ENCODE measurements around the gene ELOVL3.
"Not testable (repeated sequence)": the region's sequence is repeated elsewhere in the genome, so short reads cannot be mapped to it uniquely, and the experiment has no call there.

ELOVL3 gene

DNA sequence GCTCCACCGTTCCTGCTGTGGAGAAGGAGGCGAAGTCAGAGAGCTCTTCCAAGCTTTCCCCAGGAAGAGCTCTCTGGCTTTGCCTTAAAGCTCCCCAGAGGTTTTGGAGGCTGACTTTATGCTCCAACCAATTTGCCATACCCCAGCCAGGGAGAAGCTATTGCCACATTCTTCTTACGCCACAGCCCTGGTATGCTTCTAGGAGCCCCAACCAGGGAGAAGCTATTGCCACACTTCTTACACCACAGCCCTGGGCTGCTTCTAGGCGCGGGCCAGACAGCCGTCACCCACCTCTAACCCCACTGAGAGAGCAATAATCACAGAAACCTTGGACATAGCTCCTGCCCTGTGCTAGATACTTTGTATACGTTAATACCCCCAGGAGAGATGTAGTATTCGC is 951 bp downstream of the ELOVL3 start:
- no peak for DNase-seq

DNA sequence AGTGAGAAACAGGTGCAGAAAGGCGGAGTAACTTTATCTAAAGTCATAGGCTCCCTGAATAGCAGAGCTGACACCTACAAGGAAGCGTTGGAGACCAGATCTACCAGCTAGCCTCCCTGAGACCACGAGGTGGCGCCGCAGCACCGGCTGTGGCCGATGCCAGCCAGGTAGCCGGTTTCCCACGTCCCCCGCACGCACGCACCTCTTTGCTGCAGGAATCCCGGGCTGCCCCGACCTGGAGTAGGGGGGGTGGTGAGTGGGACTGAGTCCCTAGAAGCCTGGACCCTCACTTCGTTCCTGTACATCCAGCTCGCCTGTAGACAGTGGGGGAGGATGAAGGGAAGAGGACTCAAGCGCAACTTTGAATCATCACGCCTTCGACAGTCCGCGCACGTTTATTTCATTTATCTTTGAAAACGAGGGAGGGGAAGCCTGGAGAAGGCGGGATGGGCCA is 3.7 kb downstream of the ELOVL3 start:
- DNase-seq, result peak in 1 of 2 experiments; percentile 62

DNA sequence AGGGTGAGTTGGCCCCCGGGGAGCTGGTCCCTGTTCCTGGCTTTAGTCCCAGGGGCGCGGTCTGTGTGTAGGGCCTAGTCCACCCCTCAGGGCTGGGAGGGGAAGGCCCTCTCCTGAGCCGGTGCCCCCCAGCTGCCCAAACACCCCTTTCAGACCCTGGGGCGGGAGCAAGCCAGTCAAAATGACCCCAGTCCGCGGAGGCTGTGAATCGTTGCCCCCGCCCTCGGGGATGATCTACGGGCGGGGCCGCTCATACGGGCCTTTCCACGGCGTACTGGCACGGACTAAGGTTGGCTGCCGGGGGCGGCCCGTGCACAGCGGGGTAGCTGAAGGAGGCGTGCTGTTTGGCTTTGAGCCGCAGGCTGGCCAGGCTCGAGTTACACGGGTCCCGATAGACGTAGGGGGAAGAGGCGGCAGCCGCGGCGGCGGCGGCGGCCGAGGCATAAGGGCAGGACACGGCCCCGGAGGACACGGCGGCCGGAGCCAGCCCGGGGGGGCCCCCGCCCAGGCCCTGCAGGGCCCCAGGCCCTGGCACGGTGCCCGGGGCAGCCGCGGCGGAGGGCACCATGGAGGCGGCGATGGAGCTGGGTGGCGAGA is 4.3 kb downstream of the ELOVL3 start:
- DNase-seq, result peak; percentile 42 to 53

DNA sequence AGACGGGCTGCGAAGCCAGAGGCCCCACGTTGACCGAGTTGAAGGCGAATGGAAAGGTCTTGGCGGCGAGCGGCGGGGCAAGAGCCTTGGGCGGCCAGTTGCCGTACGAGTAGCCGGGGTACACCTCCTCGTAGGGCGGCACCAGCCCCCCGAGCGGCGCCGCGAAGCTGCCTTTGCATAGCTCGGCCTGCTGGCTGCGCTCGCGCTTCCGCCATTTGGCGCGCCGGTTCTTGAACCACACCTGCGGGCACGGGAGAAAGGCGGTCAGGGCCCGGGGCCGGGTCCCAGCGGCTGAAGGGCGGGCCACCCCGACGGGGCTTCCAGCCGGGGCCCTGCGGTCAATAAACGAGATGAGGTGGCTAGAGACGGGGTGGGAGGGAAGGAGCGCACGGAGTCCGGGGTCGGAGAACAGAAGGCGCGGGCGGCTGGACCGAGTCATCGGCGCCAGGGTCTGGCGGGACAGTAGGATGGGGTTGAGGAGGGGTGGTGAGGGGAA is 4.8 kb downstream of the ELOVL3 start:
- peak in 1 of 2 experiments; percentile 31 for DNase-seq

DNA sequence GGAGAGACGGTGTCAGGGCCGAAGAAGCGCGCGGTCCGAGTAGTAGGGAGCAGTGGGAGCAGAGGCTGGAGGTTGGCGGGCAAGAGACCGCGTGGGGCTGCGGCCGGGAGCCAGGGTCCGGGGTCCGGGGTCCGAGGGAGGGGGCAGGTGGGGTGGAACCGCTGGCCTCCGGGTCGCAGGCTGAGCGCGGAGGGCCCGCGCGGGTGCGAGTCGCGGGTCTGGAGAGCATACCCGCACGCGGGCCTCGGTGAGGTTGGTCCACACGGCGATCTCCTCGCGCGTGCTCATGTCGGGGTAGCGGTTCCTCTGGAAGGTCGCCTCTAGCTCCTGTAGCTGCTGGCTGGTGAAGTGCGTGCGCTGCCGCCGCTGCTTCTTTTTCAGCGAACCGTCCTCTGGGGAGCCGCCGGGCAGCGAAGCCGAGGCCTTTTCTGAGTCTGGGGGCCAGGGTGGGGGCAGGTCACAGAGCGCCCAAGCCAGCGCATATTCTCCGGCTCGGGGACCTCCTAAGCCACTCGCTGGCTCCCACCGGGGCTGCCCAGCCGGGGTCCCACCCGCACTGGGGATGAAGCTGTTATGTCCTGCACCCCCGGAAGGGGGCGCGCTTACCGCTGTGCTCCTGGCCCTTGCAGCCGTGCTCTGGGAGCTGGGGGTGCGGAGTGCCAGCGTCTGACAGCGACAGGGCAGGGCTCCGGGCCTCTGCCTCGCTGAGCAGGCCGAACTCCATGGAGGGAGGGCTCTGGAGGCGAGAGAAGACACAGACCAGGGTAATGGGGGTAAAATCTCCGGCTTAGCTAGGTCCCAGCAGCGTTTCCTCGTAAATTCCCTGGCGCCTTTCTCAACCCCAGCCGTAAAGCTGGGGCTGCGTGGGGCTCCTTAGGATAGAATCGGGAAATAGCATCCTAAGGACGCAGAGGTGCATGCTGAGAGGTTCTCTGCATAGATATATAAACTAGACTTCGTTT is 5.5 kb downstream of the ELOVL3 start:
- peak in 1 of 2 experiments; percentile 20 for DNase-seq

DNA sequence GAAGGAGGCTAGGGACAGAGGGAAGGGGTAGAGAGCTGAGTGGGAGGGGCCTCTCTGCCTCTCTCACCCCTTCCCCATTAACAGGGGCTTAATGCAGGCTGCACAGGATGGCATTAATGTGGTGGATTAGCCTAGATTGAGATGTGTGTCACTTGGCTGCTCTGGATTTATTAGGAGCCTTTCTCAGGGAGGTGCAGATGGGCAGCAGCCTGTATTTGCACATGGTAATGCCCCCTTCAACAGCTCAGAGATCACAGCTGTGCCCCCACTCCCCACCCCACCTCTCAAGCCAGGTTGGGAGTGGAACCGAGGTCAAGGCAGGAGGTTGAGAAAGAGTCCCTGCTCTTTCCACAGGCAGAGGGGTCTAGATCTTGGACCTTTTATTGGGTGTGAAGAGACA is 7.9 kb downstream of the ELOVL3 start:
- DNase-seq, result peak; percentile 51 to 79

DNA sequence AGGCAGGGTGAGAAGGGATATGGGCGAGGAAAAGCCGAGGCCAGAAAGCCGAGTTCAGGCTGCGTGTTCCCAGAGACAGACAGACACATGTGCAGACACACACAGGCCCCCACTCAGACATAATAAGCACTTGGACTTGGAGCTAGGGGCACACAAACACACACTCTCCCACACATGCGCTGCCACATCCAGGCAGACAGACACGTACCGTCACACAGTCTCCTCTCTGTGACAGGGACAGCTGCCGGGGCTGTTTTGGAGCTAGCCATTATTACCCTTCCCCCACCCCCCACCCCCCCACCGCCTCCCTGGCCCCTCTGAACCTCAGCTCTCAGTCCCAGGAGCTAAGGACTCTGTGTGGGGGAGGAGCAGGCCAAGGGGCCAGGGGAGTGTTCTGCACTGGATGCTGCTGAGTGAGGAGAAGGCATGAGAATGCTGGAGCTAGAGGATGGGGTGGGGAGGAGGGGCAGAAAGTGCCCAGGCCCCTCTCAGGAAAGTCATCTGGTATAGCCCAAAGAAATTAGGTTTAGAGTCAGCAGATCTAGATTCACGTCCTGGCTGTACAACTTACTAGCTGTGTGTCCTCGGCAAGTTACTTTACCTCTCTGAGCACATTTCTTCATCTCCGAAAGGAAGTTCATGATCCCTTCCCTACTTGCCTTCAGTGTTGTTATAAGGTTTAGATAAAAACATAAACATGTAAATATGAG is 8.9 kb downstream of the ELOVL3 start:
- peak in 1 of 2 experiments; percentile 6 for DNase-seq

DNA sequence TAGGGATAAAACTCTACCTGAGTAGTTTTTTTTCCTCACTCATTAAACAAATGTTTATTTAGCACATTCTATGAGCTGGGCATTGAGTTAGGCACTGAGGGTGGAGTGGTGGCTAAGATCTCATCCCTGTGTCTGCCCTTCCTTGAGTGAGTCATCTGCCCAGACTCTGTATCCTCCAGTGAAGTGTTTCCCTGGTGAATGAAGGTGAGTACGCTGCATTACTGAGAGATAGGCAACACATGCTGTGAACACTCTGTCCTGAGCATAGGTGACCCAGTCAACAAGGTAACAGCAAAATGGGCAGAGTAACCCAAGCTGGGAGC is 9.5 kb downstream of the ELOVL3 start:
- DNase-seq, result no peak

DNA sequence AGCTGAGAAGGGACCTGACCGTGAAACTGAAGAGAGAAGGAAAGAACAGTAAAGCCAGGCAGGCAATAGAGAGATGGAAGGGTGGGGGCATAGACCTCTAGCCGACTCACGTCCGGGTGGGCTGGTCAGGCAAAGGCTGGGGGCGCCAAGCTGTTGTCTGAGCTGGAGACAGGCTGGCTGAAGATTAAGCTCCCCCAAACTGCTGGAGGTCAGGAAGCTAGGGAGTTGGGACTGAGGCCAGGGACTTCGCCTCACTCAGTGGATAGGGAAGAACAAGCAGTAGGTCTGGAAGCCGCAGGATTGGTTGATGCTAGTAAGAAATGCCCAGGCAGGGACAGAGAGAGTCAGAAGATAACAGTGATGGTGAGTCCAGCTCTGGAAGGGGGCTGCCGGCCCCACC is 9.9 kb downstream of the ELOVL3 start:
- DNase-seq, result no peak

DNA sequence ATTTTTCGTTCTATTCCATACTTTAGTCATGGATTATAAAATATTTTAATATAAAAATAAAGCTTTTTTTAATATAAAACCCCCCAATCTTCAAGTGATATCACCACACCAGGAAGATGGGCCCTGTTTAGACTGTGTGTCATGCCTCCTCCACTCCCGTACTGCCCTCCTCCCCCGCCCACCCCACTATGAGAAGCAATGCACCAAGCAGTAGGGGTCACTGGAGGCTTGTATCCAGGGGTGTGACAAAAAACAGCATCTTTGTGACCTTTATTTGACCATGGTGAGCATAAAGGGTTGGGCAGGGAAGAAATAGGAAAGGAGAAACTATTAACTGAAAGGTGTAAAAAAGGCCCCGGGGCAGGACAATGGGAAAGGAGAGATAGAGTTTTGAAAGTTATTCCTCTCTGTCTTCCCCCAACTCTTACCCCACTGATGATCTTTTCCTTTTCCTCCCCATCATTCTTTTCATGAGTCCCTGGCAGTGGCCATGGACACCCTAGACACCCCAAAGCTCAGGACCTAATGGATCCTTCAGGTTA is 11.7 kb downstream of the ELOVL3 start:
- no peak for DNase-seq

DNA sequence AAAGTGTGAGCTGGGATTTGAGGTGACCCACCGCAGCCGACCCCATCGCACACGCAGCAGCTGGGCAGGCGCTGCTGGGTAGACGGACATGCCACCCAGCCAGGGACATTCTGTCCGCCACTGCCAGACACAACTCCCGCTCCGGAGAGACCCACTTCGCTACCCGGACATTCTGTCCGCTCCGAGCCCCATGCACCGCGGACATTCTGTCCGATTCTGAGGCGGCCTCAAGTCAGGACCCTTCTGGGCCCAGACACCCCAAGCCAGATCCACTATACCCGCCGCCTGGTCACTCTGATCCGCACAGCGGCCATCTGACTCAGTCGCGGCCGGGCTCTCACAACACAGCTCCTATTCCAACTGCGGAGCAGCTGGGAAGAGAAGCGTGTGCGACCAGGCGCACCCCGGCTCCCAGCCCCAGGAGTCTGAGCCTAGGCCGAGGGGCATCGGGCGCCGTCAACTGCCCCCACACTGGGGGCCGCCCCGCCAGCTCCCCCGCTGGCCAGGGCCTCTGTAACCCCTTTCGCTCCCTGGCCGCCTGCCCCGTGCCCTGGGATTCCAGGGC is 14.4 kb downstream of the ELOVL3 start:
- DNase-seq, result no peak

DNA sequence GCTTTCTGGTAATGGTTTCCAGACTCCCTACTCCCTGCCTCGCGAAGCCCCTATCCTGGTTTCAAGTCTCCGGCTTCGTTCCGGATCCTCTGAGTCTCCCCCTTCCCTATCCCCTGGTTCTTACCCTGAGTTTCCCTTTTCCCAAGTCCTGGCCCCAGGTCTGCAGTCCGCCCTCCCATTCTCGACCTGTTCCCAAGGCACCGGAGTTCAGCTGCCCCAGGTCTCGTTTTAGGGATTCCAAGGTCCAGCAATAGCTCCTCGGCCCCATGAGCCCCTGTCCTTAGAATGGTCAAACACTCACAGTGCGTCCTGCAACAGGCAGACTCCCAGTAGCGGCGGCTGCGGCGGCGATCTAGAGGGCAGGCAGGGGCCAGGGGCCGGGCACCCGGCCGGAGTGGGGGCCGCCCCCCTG is 14.9 kb downstream of the ELOVL3 start:
- no peak for DNase-seq

DNA sequence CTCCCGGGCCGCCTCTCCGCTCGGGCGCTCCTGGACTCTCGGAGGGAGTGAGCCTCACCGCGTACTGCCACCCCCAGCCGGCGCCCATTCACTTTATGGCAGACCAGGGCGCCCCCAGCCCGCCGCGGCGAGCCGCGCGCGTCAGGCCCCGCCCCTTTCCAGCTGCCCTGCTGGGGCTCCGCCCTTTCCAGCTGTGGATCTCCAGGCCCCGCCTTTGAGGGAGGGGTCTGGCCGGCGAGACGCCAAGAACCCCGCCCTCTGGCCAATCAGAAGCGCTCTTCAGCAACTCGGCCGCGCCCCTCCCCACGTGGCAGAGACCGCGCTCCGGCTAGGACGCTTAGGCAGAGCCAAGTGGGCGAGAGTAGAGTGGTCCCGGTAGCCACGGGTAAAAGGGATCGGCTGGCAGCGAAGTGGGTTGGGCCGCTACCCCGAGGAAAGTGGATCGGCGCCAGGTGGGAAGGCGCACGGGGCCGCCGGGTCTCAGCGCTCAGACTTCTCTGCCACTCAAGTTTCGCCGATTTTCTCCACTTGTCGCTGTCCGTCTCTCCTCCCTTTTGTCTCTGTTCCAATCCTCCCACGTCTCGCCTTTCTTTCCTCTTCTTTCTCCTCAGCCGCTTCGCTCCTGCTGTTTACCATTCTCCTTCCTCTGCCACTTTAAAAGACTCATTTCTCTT is 15.5 kb downstream of the ELOVL3 start, which contains the start of gene PITX3:
Gene PITX3, minus strand, starts transcription at position 69 of the 674 bp plus-strand sequence. CDS start 9,432 bp downstream, outside the sequence.
- peak; percentile 25 to 64 for DNase-seq

DNA sequence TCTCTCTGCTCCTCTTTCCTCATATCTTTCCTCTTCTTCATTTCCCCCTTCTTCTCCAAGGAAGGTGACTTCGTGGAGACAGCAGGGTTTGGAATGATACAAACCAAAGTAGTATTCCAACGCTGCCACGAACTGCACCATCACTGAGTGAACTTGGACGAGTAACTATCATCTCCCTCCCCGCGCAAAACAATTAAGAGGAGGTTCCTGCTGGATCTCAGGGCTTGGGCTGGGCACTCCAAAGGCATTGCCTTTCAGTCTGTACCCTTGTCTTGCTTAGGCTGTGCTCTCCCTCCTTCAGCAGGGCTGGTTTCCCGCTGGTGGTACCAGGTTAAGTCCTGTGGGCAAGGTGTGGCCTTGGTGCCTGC is 16.0 kb downstream of the ELOVL3 start:
- DNase-seq, result no peak

DNA sequence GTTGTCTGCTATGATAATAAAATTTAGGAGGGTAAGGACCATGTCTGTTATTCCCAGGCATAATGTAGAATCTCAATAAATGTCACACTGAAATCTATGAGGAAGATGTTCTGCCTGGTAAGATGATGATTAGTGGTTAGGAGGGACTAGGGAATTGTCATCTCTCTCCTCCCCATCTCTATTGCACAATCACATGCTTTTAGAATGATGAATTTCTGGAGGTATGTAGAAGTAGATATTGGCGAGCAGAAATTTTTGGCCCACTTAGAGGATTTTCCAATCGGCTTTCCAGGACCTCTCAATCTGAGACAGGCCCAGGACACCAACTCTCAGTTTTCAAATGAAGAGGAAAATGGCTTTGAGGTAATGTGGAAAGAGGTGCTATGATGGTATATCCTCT is 17.2 kb downstream of the ELOVL3 start:
- DNase-seq, result no peak

DNA sequence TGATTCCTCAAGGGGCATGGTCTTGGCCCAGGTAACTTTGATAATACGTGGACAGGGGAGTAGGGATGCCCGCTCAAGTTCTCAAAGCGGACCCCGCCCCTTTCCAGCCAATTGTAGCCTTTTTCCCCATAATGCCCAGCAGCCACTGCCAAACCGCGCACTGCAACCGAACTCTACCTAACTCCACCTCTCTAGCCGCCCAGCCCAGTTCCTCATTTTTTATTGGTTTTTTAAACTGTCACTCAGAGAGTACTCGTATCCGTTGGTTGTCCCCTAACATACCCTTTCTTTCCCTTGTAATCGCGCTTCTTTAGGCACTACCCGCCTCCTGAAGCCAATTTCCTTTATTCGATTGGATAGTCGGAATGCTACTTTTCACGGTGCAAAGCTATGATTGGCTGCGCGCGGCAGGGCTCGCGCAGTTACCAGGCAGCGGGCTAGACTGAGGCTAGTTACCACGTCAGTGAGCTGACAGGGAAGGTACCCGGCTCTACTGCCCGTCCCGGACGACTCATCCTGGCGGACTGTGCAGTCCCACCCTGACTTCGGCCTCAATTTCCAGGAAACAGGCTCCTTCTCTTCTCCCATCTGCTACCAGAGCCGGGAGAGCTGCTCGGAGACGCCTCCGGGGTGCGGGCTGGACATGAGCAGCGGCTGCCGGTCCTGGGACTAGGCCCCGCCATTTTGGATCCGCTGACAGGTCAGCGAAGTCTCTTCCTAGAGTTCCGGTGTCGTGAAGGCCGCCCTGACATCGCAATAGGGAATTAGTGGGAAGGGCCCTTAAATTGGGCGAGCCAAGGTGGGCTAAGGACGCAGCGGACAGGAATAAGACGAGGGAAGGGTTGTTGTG is 19.2 kb downstream of the ELOVL3 start, which contains the start of gene GBF1:
Gene GBF1, plus strand, starts transcription at position 451 of the 850 bp plus-strand sequence. CDS start 13,407 bp downstream, outside the sequence.
- DNase-seq, result peak; percentile 85 to 96

DNA sequence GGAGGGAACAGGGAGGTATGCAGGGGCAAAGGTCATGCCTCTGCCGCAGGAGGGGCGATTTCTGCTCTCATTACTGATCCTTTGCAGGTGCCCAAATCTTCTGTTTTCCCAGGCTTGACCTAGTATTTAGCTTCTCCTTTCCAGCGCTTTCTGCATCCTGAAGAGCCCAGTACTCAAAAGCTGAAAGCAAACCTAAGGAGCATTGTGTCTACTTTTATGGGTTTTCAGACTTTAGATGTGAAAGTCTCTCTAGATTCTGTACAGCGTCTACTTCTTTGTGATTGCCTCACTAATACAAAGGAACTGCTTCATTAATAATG is 19.8 kb downstream of the ELOVL3 start:
- DNase-seq, result no peak

DNA sequence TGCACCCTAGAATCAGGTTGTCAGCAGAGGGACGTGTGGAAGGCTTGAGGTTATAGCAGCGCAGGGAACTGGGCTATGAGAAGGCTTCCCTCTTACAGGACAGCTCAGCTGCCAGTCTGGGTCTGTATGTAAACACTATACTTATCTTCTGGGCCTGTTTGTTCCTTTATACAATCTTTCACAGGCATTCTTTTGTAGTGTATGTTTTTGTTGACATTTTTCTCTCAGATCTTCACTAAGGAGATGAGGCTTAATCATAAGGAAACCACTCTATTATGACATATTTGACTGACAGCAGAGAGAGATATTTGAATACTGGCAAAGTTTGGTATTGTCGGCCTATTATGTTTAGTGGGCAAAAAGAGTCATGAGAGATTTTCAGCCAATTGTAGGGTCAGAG is 20.2 kb downstream of the ELOVL3 start:
- no peak for DNase-seq

DNA sequence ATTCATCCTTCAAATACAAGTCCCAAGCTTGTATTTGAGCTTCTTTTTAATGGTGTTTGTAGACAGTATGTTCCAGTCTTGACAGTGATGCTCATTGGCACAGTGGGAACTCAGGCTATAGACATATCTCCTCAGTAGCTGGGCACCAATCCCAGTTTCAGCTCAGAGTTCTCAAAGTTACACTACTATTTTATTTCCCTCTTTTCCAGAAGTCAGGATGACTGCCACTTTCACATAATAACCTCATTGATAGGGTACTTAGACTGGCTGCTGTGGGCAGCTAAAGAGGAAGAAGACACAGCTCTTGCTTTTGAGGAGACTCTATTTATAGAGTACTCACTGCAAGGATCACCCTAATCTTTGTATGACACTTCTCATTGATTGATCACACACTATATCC is 21.6 kb downstream of the ELOVL3 start:
- DNase-seq, result no peak

DNA sequence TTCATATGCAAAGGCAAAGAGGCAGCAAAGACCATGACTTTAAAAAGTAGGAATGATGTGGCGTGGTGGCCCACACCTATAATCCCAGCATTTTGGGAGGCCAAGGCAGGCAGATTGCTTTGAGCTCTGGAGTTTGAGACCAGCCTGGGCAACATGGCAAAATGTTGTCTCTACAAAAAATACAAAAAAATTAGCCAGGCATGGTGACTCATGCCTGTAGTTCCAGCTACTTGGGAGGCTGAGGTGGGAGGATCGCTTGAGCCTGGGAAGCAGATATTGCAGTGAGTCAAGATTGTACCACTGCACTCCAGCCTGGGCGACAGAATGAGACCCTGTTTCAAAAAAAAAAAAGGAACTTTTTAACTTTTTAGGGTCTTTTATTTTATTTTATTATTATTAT is 26.4 kb downstream of the ELOVL3 start:
- DNase-seq, result not testable (repeated sequence)

DNA sequence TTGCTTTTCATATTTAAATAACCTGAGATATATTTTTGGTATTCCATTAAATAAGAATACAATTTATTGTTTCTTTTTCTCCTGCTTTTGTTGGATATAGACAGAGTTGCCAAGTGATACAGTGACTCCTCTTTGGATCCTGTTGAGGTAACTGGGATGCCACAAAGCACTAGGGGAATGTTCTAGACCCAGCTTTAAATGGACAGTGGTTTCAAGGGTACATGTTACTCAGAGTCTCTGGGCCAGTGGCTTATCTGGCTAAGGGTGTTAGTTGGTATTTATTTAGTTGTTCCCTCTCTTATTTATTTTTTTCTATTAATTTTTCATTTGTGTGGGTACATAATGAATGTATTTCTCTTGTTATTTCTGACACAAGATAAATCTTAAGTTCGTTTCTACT is 28.3 kb downstream of the ELOVL3 start:
- no peak for DNase-seq
